HCT116 (cell line): ENCODE results near the gene SH3GL2. TPM values are rescaled to one million over a fixed set of nuclear protein-coding genes. Genes with fewer than 3 reads are reported as not detected.

Experiments used
- ATAC-seq: fragments of 200-7000 bp; cut with Tn5 transposase; 2 replicates; pipeline ENCODE4 v1.9.1; 2020; ENCODE audit warnings: mild to moderate bottlenecking, moderate library complexity
- BruUV-seq: library from RNA; stranded (reverse); fragments of 400-500 nt; replicated peaks from 2 replicates; lab custom pipeline; 2021; lab: Mats Ljungman, UMichigan
- CTCF ChIA-PET: fragments of 300-600 bp; sonication (Branson Sonifier 250); formaldehyde crosslinking; loops from one replicate; lab custom pipeline; 2021; ENCODE audit warnings: antibody characterized with exemption; lab: Charles Lee
- POLR2A ChIA-PET: fragments of 300-600, 350-600 bp; sonication (Branson Sonifier 250); formaldehyde crosslinking; loops from one replicate; lab custom pipeline; 2021; ENCODE audit warnings: antibody characterized with exemption; lab: Charles Lee
- RAD21 ChIA-PET, 2 experiments: fragments of 300-600 bp; sonication (Branson Sonifier 250); formaldehyde crosslinking; loops; one replicate each; lab custom pipeline; 2023; ENCODE audit warnings: low total read pairs in 2 of 2; ENCODE audit not compliant: uncharacterized antibody in 2 of 2, unreplicated experiment in 2 of 2, low non-redundant PET in 1 of 2; lab: Charles Lee
- DNase-seq: peaks from one replicate; pipeline ENCODE4 v3.0.0-alpha.2; 2010; ENCODE audit warnings: low read depth, low spot score
- H2AFZ ChIP-seq: fragments of 200-600 bp; shearing (Covaris generic), sonication (generic); 2 replicates; pipeline ENCODE4 v1.6.1; 2017; ENCODE audit warnings: low read depth, mixed run types, mixed read lengths, antibody characterized with exemption, low read length; ENCODE audit not compliant: poor library complexity, severe bottlenecking
- H3K27ac ChIP-seq: 2 replicates; pipeline ENCODE4 v1.5.1; 2012; ENCODE audit warnings: low read depth, low read length
- H3K27me3 ChIP-seq: fragments of 200-600 bp; sonication (generic); 2 replicates; pipeline ENCODE4 v1.6.1; 2016; ENCODE audit warnings: mixed run types, low read length, mixed read lengths; ENCODE audit not compliant: insufficient read depth
- H3K36me3 ChIP-seq, 2 experiments: fragments of 200-500 bp in 1 of 2; fragments of 200-600 bp in 1 of 2; sonication (Bioruptor generic) in 1 of 2; sonication (generic) in 1 of 2; 2 replicates each; pipeline versions ENCODE4 v1.5.1 to v1.6.1; 2014 to 2016; ENCODE audit warnings: low read length in 2 of 2, inconsistent platforms in 1 of 2, mixed read lengths in 1 of 2, mixed run types in 1 of 2; ENCODE audit not compliant: insufficient read depth in 2 of 2, control insufficient read depth in 1 of 2
- H3K4me1 ChIP-seq, 2 experiments: fragments of 200-600 bp in 1 of 2; sonication (generic) in 1 of 2; 2 replicates each; pipeline versions ENCODE4 v1.5.1 to v1.6.1; 2012 to 2017; ENCODE audit warnings: low read length in 2 of 2, inconsistent platforms in 1 of 2, mild to moderate bottlenecking in 1 of 2, mixed read lengths in 1 of 2, mixed run types in 1 of 2, moderate library complexity in 1 of 2; ENCODE audit not compliant: insufficient read depth in 2 of 2, control insufficient read depth in 1 of 2
- H3K4me2 ChIP-seq: fragments of 200-600 bp; sonication (generic); 2 replicates; pipeline ENCODE4 v1.6.1; 2017; ENCODE audit warnings: mixed run types, low read length, mixed read lengths
- H3K4me3 ChIP-seq, 2 experiments: fragments of 200-600 bp in 1 of 2; sonication (generic) in 1 of 2; replicated peaks in 1 of 2; 2 replicates each; pipeline ENCODE4 v1.5.1; 2011 to 2016; ENCODE audit warnings: low read length in 2 of 2, control low read depth in 1 of 2, low read depth in 1 of 2, mild to moderate bottlenecking in 1 of 2, mixed read lengths in 1 of 2, mixed run types in 1 of 2
- H3K79me2 ChIP-seq: fragments of 200-600 bp; sonication (generic); 2 replicates; pipeline ENCODE4 v1.6.1; 2017; ENCODE audit warnings: mild to moderate bottlenecking, mixed run types, low read length, moderate library complexity, mixed read lengths; ENCODE audit not compliant: insufficient read depth
- H3K9ac ChIP-seq: fragments of 200-600 bp; sonication (generic); 2 replicates; pipeline ENCODE4 v1.6.1; 2016; ENCODE audit warnings: low read length, mixed read lengths
- H3K9me2 ChIP-seq: fragments of 200-600 bp; sonication (generic), shearing (Covaris generic); 2 replicates; pipeline ENCODE4 v1.6.1; 2017; ENCODE audit warnings: mixed run types, mild to moderate bottlenecking, moderate library complexity; ENCODE audit not compliant: insufficient read depth
- H3K9me3 ChIP-seq, 2 experiments: fragments of 200-500 bp in 1 of 2; fragments of 200-600 bp in 1 of 2; sonication (Bioruptor generic) in 1 of 2; sonication (generic) in 1 of 2; 2 replicates each; pipeline ENCODE4 v1.6.1; 2014 to 2017; ENCODE audit warnings: low read length in 2 of 2, mixed read lengths in 2 of 2, inconsistent platforms in 1 of 2, low read depth in 1 of 2, mild to moderate bottlenecking in 1 of 2, mixed run types in 1 of 2, moderate library complexity in 1 of 2; ENCODE audit not compliant: control insufficient read depth in 1 of 2, insufficient read depth in 1 of 2
- H4K20me1 ChIP-seq: fragments of 200-600 bp; sonication (generic), shearing (Covaris generic); 2 replicates; pipeline ENCODE4 v1.6.1; 2017; ENCODE audit warnings: mixed run types, mild to moderate bottlenecking, moderate library complexity; ENCODE audit not compliant: insufficient read depth
- CBX3 ChIP-seq: IDR thresholded peaks from 2 replicates; pipeline ENCODE4 v1.6.1; 2012; ENCODE audit warnings: low read depth
- CEBPB ChIP-seq: IDR thresholded peaks from 2 replicates; pipeline ENCODE4 v1.6.1; 2012; ENCODE audit warnings: low read depth
- MAX ChIP-seq: IDR thresholded peaks from 2 replicates; pipeline ENCODE4 v1.6.1; 2012
- SP1 ChIP-seq: IDR thresholded peaks from 2 replicates; pipeline ENCODE4 v1.6.1; 2012; ENCODE audit warnings: low read depth
- YY1 ChIP-seq: IDR thresholded peaks from 2 replicates; pipeline ENCODE4 v1.6.1; 2011; ENCODE audit warnings: low read length, low read depth, moderate library complexity, mild to moderate bottlenecking; ENCODE audit not compliant: insufficient replicate concordance; ENCODE audit errors: extremely low read depth
- ZBTB33 ChIP-seq: IDR thresholded peaks from 2 replicates; pipeline ENCODE4 v1.6.1; 2011; ENCODE audit warnings: mild to moderate bottlenecking, low read length, moderate library complexity; ENCODE audit not compliant: insufficient replicate concordance; ENCODE audit errors: extremely low read depth
- ZFX ChIP-seq: fragments of 450-650 bp; IDR thresholded peaks from 2 replicates; pipeline ENCODE4 v1.6.1; 2017
- ZNF274 ChIP-seq: fragments of 200-500 bp; sonication (Bioruptor generic); IDR thresholded peaks from 2 replicates; pipeline ENCODE4 v1.6.1; 2014; ENCODE audit warnings: mild to moderate bottlenecking, low read depth, low read length, inconsistent platforms
- intact Hi-C: fragments of 100-400 bp; cut with micrococcal nuclease; formaldehyde crosslinking; loops from 2 replicates; pipeline ENCODE4 v1.10.0; 2022
- total RNA-seq: library from RNA; stranded (reverse); gene quantifications from one replicate; pipeline ENCODE4 v1.2.1, GENCODE V29; 2021; ENCODE audit not compliant: unreplicated experiment
- TF ChIP-seq, protein P1 (sequence below): IDR thresholded peaks from 2 replicates; pipeline ENCODE4 v1.6.1; 2012; ENCODE audit warnings: low read depth

SH3GL2 gene
- total RNA-seq, 1 experiment from 2014 or later, result not detected

DNA sequence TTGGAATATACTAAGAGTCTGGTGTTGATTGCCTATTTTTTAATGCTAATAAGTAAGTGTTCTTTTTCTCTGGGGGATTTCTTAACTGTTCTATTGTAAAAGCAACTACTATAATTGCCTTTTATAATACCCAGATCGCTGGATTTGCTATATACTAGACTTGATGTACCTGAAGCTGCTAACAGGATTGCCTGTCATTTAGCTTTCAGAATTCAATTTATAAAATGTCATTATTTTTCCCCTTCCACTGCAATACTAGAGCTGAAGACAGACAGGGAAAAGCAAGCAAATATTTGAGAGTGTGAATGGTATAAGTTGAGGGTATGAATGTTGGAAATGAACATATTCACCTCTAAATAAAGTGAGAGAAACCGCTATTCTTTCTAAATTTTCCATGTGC, 115.5 kb downstream of the SH3GL2 start:
- Histone ChIP-seq H2AFZ (no peak overlapping the region), H3K79me2 (no peaks in the 10 kb centered on the region), H3K4me2 (no peak overlapping the region), H3K9me3 (no peaks in the 10 kb centered on the region), H3K4me1 (no peaks in the 10 kb centered on the region), H3K27ac (no peak overlapping the region), H3K36me3 (no peaks in the 10 kb centered on the region), H3K9me2 (no peaks in the 10 kb centered on the region), H3K4me3 (no peak overlapping the region), H4K20me1 (no peaks in the 10 kb centered on the region), H3K9ac (no peak overlapping the region), H3K27me3 (no peaks in the 10 kb centered on the region)
- ATAC-seq, result no peak
- ChIA-PET RAD21 (no interaction called here), CTCF (no interaction called here), POLR2A (no interaction called here)
- TF ChIP-seq YY1, result no peak
- TF ChIP-seq CEBPB, result no peak
- TF ChIP-seq SP1, result no peak
- no peak for TF ChIP-seq CBX3
- TF ChIP-seq ZNF274, result no peak
- TF ChIP-seq ZBTB33, result no peak
- no peak for TF ChIP-seq MAX
- TF ChIP-seq ZFX, result no peak
- TF ChIP-seq, protein P1, sequence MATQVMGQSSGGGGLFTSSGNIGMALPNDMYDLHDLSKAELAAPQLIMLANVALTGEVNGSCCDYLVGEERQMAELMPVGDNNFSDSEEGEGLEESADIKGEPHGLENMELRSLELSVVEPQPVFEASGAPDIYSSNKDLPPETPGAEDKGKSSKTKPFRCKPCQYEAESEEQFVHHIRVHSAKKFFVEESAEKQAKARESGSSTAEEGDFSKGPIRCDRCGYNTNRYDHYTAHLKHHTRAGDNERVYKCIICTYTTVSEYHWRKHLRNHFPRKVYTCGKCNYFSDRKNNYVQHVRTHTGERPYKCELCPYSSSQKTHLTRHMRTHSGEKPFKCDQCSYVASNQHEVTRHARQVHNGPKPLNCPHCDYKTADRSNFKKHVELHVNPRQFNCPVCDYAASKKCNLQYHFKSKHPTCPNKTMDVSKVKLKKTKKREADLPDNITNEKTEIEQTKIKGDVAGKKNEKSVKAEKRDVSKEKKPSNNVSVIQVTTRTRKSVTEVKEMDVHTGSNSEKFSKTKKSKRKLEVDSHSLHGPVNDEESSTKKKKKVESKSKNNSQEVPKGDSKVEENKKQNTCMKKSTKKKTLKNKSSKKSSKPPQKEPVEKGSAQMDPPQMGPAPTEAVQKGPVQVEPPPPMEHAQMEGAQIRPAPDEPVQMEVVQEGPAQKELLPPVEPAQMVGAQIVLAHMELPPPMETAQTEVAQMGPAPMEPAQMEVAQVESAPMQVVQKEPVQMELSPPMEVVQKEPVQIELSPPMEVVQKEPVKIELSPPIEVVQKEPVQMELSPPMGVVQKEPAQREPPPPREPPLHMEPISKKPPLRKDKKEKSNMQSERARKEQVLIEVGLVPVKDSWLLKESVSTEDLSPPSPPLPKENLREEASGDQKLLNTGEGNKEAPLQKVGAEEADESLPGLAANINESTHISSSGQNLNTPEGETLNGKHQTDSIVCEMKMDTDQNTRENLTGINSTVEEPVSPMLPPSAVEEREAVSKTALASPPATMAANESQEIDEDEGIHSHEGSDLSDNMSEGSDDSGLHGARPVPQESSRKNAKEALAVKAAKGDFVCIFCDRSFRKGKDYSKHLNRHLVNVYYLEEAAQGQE, result no peak
- no peak for DNase-seq
- intact Hi-C loops, result no loop called here
- no TSS peak for BruUV-seq
